Spleen (tissue), 7 donors: ENCODE results near the gene ADM2.

ENCODE experiments used
- CTCF ChIP-seq, 11 experiments: fragments of 200-600 bp in 7 of 11; fragments of 450-650 bp in 4 of 11; sonication (generic) in 4 of 11; IDR thresholded peaks in 8 of 11; conservative IDR thresholded peaks in 3 of 11; 1 replicate in 7 of 11; 2 replicates in 4 of 11; pipeline versions ENCODE4 v1.4.0 to v1.8.0; 2016 to 2021; ENCODE audit warnings: antibody characterized with exemption in 11 of 11, inconsistent platforms in 4 of 11, mild to moderate bottlenecking in 1 of 11
- POLR2A ChIP-seq, 3 donors: fragments of 450-650 bp; IDR thresholded peaks; one replicate each; pipeline ENCODE4 v1.5.1; 2017; ENCODE audit warnings: antibody characterized with exemption in 3 of 3, mild to moderate bottlenecking in 1 of 3
- POLR2AphosphoS5 ChIP-seq, 3 donors: sonication (generic); formaldehyde crosslinking; IDR thresholded peaks; one replicate each; pipeline ENCODE4 v1.5.1; 2017; ENCODE audit warnings: antibody characterized with exemption in 3 of 3
- donor health status: DM: no; HTN: no; CAD: no; lungs with moderate emphysema.
- donor health status: DM: no; HTN: no; CAD: no.
- donor health status: DM: no; HTN: no; CAD: no.

GRCh38 chr22:50490531-50491308 is 9.4 kb downstream of the ADM2 start:
- TF ChIP-seq CTCF (IDR thresholded peaks at IDR 0.05 in 8 of 11, conservative IDR thresholded peaks at IDR 0.05 in 3 of 11) = no peak
- no peak for TF ChIP-seq POLR2A (IDR thresholded peaks at IDR 0.05)
- peak in 1 of 3 donors; percentile 31 for TF ChIP-seq POLR2AphosphoS5 (IDR thresholded peaks at IDR 0.05)
